Measurements from ENCODE around the gene SRPX2. TPM values are rescaled to one million over a fixed set of nuclear protein-coding genes. Genes with fewer than 3 reads are reported as not detected.

The SRPX2 gene
- total RNA-seq, 6 experiments from 2014 or later: 3.1 to 13.7 (median 3.7) TPM

GRCh38 chrX:100623001-100623400 is 21.0 kb upstream of the SRPX2 start:
- intact Hi-C loops (cut with DNase I): no loop called here
- Histone ChIP-seq H3K9me3 (no peaks in the 10 kb centered on the region), H3K4me3 (no peak overlapping the region), H3K4me1 (no peaks in the 10 kb centered on the region), H3K27ac (no peak overlapping the region), H3K36me3 (no peaks in the 10 kb centered on the region), H3K27me3 (no peaks in the 10 kb centered on the region)
- no peak for ATAC-seq
- no peak for TF ChIP-seq CTCF (IDR thresholded peaks at IDR 0.05)
- no peak for TF ChIP-seq POLR2A (IDR thresholded peaks at IDR 0.05)
- no peak for DNase-seq
- WGBS (ENCODE audit: insufficient coverage, low coverage, low lambda C conversion rate, missing lambda C conversion rate): 84% methylated on average over 4 of the region's 4 CpGs

GRCh38 chrX:100625985-100626491 is 18.0 kb upstream of the SRPX2 start:
- H3K36me3 ChIP-seq: peaks cover 0 to 7% (median 0%) of the 10 kb centered on the region in 4 donors
- DNase-seq (no peak), ATAC-seq (no peak)
- intact Hi-C loops (cut with DNase I): no loop called here
- 68% methylated on average over 5 of the region's 5 CpGs for WGBS (ENCODE audit: insufficient coverage, low coverage, low lambda C conversion rate, missing lambda C conversion rate)
- no peaks in the 10 kb centered on the region for H3K27me3 ChIP-seq
- no peak for TF ChIP-seq POLR2A (IDR thresholded peaks at IDR 0.05)
- TF ChIP-seq CTCF (IDR thresholded peaks at IDR 0.05): no peak
- H3K4me3 ChIP-seq: no peak overlapping the region
- no peaks in the 10 kb centered on the region for H3K4me1 ChIP-seq
- H3K27ac ChIP-seq: no peak overlapping the region
- no peaks in the 10 kb centered on the region for H3K9me3 ChIP-seq

GRCh38 chrX:100635040-100635439 is 9.0 kb upstream of the SRPX2 start:
- Histone ChIP-seq H3K4me3 (no peak overlapping the region), H3K4me1 (no peaks in the 10 kb centered on the region), H3K36me3 (peaks cover 0 to 25% (median 3%) of the 10 kb centered on the region in 4 donors), H3K27me3 (no peaks in the 10 kb centered on the region), H3K27ac (no peak overlapping the region), H3K9me3 (no peaks in the 10 kb centered on the region)
- 50% methylated on average over 5 of the region's 5 CpGs for WGBS (ENCODE audit: insufficient coverage, low coverage, low lambda C conversion rate, missing lambda C conversion rate)
- TF ChIP-seq CTCF (IDR thresholded peaks at IDR 0.05) (no peak), POLR2A (IDR thresholded peaks at IDR 0.05) (no peak)
- intact Hi-C loops (cut with DNase I): no loop called here
- no peak for ATAC-seq
- DNase-seq: no peak

- intact Hi-C loops (cut with DNase I): no loop called here
- WGBS (ENCODE audit: insufficient coverage, low coverage, low lambda C conversion rate, missing lambda C conversion rate): 28% methylated on average over 6 of the region's 8 CpGs
- ATAC-seq: peak; percentile 62 to 68 (median 65)
Measured at GRCh38 chrX:100635989-100636320, 8.0 kb upstream of the SRPX2 start.

More at GRCh38 chrX:100635989-100636320, 8.0 kb upstream of the SRPX2 start:
- Histone ChIP-seq H3K4me1 (no peaks in the 10 kb centered on the region), H3K36me3 (peaks cover 0 to 21% (median 3%) of the 10 kb centered on the region in 4 donors), H3K27me3 (peaks cover 0 to 6% of the 10 kb centered on the region in 2 donors), H3K9me3 (no peaks in the 10 kb centered on the region), H3K4me3 (peak overlapping the region; percentile 41 to 69 (median 62)), H3K27ac (peak overlapping the region; percentile 56 to 67 (median 61))
- TF ChIP-seq CTCF (IDR thresholded peaks at IDR 0.05) (no peak), POLR2A (IDR thresholded peaks at IDR 0.05) (no peak)
- no peak for DNase-seq

All from right lobe of liver (tissue), 6 donors.